Sigmoid colon (tissue), 4 donors: ENCODE data around the gene DNAJC3.

Source experiments
- CTCF ChIP-seq, 4 experiments: fragments of 450-650 bp in 3 of 4; fragments of 200-600 bp in 1 of 4; IDR thresholded peaks; one replicate each; pipeline ENCODE4 v1.5.1; 2016 to 2019; ENCODE audit warnings: antibody characterized with exemption in 4 of 4, mild to moderate bottlenecking in 3 of 4, moderate library complexity in 2 of 4
- EP300 ChIP-seq, 4 donors: sonication (generic); formaldehyde crosslinking; IDR thresholded peaks; one replicate each; pipeline ENCODE4 v1.6.1; 2017; ENCODE audit warnings: antibody characterized with exemption in 4 of 4
- POLR2A ChIP-seq, 2 donors: fragments of 450-650 bp; IDR thresholded peaks; one replicate each; pipeline ENCODE4 v1.6.1; 2016; ENCODE audit warnings: antibody characterized with exemption in 2 of 2, mild to moderate bottlenecking in 2 of 2, moderate library complexity in 2 of 2

GRCh38 chr13:95787356-95788099 lies 110.6 kb downstream of the DNAJC3 start:
- no peak for TF ChIP-seq POLR2A (IDR thresholded peaks at IDR 0.05)
- no peak for TF ChIP-seq CTCF (IDR thresholded peaks at IDR 0.05)
- TF ChIP-seq EP300 (IDR thresholded peaks at IDR 0.05): no peak
